Activated CD8-positive, alpha-beta memory T cell treated with anti-CD3 and anti-CD28 coated beads for 4 hours (primary cell): ENCODE results near the gene TULP3.

Source experiments
- DNase-seq, 2 donors: peaks; one replicate each; pipeline ENCODE4 v3.0.0-alpha.2; 2020; ENCODE audit warnings: low read depth in 2 of 2

TULP3 gene

DNA sequence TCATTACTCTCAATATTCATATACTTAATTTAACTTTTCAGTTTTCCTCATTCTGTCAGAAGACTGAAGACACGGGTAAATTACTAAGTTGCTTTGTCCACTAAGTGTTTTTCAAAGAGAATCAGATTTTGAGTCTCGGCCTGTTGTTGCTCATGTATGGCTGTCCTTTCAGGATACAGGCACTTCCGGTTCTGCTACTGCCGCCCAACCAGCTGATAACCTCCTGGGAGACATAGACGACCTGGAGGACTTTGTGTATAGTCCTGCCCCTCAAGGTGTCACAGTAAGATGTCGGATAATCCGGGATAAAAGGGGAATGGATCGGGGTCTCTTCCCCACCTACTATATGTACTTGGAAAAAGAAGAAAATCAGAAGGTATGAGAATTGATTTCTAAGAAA lies 40.2 kb downstream of the TULP3 start:
- DNase-seq: no peak

- no peak for DNase-seq
Measured at GRCh38 chr12:2933586-2933985, 42.9 kb downstream of the TULP3 start.

- DNase-seq: no peak
Measured at GRCh38 chr12:2934371-2934770, 43.7 kb downstream of the TULP3 start.

DNA sequence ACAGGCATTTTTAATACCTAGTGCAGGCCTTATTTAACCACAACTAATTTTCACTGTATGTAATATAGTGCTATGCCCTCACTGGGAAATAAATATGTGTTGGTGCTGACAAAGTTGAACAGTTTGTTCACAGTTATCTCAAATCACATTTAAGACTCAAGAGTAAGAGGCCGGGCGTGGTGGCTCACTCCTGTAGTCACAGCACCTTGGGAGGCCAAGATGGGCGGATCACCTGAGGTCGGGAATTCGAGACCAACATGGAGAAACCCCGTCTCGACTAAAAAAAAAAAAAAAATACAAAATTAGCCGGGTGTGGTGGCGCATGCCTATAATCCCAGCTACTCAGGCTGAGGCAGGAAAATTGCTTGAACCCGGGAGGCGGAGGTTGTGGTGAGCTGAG lies 45.6 kb downstream of the TULP3 start:
- DNase-seq: no peak

GRCh38 chr12:2937500-2937899 lies 46.8 kb downstream of the TULP3 start:
- no peak for DNase-seq

DNA sequence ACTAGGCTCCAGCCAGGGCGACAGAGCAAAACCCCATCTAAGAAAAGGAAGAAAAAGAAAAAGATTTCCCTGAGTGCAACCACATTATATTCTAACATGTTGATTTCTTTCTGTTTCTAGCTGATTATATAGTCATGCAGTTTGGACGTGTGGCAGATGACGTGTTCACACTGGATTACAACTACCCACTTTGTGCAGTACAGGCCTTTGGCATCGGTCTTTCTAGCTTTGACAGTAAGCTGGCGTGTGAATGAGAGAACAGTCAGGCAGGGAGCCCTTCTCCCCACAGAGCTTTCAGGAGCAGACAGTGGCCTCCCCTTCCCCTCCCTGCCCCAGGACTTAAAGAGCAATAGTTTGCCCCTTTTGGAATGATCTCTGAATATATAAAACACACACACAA lies 48.5 kb downstream of the TULP3 start:
- no peak for DNase-seq

DNA sequence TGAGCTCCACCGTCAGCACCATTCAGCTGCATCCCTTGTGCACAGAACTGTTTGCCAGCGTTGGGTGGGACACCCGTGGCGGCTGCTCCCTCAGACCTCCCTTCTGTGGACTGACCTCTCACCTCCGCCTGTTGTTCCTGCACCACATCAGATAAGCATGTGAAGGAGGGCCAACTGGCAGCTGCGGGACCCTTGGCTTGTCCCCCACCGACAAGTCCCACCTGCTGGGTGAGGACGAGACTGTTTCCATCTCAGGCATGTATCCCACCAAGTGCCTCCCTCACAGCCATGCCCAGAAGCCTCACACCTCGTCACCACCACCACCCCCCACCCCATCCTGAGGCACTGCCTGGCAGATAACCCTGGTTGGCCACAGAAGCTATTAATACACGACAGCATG lies 49.9 kb downstream of the TULP3 start:
- DNase-seq: no peak

- DNase-seq: no peak
Measured at GRCh38 chr12:2941524-2941923, 50.8 kb downstream of the TULP3 start.

- peak; percentile 4 to 5 for DNase-seq
Measured at GRCh38 chr12:2944401-2945047, 53.8 kb downstream of the TULP3 start.

- DNase-seq: no peak
Measured at GRCh38 chr12:2949411-2949810, 58.7 kb downstream of the TULP3 start.

- DNase-seq: no peak
Measured at GRCh38 chr12:2955888-2956287, 65.2 kb downstream of the TULP3 start.

GRCh38 chr12:2957816-2958431 lies 67.2 kb downstream of the TULP3 start:
- DNase-seq: no peak

DNA sequence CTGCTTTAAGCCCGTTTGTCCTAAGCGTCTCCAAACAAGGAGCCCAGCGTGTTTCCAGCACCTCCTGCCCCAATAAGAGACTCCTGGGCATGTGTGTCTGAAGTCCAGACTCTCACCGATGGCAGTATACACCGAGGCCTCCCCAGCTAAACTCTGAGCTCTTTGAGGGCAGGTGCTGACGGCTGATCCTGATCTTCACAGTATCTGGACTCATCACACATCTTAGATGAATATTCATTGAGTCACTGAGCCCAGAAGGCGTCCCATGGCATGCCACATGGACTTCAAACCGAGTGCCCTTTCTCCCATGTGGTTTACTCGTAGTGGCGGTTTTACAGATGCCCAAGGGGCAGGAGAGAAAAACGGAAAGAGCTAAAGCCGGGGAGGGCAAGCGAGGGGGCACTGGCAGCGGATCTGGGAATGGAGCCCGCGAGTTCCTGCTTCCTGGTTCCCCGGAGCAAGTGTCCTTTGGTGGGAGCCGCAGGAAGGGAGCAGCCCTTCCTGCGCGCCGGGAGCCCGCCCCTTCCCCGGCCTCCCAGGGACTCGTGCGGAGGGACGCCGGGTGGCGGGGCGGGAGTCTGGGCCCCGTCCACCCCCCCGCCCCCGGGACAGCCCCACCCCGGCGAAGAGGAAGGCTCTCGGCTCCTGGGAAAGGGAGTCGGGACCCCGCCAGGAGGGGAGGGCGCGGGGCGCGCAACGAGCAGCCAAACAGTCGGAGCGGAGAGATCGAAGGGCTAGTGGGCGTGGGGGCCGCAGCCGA lies 67.9 kb downstream of the TULP3 start:
- DNase-seq: no peak

- DNase-seq: no peak
Measured at GRCh38 chr12:2959192-2959504, 68.5 kb downstream of the TULP3 start, which contains the start of gene TEAD4. Gene TEAD4, plus strand, starts transcription at chr12:2959397.

DNA sequence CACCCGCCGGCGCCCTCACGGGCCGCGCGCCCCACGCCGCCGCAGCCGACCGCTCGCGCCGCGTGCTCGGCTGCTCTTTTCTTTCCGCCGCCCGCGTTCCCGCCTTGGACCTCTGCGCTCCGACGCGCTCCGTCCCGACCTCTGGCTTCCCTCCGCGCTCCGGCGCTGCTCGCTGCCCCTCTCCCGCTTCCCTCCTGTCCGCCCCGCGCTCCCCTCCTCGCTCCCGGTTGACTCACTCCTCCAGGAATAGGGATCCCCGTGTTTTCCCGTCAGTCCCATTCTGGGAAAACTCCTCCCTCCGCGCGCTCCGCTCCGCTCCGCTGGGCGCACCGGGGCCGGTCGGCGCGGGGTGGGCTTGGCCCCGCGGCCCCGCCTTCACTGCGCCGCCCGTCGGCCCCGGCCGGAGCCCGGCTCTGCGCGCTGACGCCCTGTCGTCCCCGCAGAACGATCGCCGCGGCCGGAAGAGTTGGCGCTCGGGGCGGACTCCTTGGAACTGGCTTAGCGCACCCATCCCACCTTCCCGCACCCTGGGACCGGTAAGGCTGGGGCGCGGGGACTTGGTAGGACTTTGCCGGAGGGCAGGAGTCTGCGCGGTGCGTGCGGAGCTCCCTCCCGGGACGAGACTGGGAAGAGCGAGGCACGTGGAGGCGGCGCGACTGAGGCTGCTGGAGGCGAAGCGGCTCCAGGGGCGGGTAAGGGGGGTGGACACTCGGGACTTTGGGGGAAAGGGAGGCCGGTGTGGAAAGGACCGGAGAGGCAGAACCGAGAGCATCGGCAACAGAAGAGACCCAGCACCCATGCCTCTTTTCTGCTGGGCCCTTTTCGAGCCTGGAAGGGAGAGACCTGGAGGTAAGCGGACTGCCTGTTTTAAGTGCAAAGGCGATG lies 69.1 kb downstream of the TULP3 start:
- no peak for DNase-seq

GRCh38 chr12:2960390-2960956 lies 69.8 kb downstream of the TULP3 start:
- DNase-seq: no peak

DNA sequence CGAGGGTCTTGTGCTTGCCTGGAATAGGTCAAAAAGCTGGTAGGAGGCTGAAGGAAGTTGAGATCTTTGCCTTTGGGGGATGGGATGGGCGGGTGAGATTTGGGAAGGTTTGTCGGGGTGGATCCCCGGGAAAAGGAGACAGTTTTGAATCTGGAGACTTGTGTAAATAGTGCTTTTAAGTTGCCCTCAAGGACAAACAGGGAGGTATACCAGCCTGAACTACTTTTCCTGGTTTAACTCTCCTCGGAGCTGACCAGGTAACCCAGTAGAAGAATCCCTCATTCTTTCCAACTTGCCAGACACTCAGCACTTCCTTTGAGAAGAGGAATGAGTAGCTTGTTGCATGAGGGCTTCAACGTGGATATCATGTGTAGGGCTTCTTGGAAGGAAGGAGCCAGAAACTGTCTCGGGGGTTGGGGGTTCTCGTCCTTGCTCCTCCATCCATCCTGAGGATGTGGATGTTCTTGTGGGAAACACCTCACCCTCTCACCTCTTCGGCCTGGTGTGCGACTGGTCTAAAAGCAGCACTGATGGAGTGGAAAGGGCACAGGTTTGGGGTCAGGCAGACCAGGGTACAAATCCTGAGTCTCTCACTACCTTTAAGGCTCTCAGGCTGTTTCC lies 70.4 kb downstream of the TULP3 start:
- DNase-seq: no peak

DNA sequence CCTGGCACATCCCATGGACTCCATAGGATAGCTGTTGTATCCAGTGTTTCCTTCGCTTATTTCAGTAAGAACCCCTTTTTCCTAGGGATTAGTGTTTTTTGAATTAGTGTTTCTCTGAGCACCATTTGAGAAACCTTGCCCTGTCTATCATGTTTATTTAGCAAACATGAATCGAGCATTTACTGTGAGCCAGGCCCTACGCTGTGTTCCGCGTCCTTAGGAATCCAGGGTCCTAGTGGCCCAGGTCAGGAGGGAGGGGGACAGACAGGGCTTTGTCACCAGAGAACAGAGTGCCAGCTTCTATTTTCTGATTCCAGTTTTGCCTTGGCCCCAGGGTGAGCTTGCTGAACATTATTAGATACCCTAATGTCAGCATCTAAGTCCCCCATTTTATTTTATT lies 71.0 kb downstream of the TULP3 start:
- no peak for DNase-seq

DNA sequence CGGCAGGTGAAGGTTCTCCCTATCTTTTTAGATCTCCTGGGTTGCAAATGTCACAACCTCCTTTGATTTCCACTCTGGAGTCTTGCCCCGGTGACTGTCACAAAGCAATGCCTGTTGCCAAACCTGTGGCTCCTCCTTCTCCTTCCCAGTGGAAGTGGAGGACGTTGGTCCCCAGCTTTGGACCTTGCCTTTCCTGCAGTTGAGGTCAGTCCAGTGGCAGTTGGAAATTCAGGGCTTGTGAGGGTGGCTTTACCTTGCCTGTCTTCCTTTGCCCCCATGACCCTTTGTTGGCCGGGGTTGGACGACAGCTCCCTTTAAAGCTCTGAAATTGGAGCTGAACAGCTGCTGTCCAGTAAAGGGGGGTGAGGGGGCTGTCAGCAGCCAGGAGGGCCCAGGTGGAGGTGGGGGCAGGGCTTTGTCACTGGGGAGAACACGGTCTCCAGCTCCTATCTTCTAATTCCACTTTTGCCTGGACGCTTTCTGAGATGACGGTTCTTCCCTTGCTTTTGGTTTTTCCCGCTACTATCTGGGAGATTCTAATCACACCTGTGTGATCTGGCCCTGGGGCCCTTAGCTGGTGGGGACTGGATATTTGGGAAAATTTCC lies 72.6 kb downstream of the TULP3 start:
- no peak for DNase-seq

DNA sequence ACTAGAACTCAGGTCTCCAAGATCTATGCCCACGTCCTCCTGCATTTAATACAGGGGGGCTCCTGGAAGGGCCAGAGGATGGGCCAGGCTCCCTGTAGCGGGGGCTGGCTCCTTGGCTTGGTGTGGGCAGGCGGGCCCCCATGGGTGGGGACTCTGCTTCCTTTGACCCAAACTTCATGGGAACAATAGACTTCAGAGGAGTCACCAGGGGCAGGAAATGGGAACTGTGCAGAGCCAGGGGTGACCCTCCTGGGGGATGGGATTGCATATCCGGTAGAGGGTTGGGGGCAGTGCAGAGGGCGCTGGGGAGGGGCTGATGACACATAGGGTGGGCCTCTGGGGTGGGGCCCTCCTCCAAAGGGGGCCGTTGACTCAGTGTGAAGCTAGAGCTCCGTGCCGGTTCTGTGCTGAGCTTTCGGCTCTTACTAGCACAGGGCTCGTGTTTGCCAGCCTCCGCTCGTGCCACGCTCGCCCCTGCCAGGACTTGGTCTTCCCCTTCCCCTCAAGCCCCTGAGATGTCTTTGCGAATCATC lies 73.1 kb downstream of the TULP3 start:
- no peak for DNase-seq

DNA sequence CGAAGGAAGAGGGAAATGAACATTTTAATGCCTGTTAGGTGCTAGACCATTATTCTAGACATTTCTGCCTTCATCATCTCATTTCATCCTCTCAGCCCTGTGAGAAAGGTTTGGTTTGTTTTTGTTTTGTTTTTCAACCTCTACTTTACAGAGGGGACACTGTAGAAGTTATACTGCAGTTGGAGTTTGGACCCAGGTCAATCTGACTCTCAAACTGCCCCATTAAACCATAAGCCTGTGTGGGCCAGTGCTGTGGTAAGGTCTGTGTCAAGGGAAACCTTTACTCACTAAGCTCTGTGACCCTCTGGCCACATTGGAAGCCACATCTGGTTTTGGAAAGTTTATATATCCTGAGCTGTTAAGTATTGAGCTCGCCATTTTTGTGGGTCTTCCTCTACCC lies 77.0 kb downstream of the TULP3 start:
- DNase-seq: no peak
